Stimulated activated CD4-positive, alpha-beta T cell treated with anti-CD3 and anti-CD28 coated beads, Interleukin-1b, Interleukin-23, amount 100 ng/mL, for 4 hours (primary cell): ENCODE measurements around the gene MPPE1.
"Not testable (repeated sequence)": the region's sequence is repeated elsewhere in the genome, so short reads cannot be mapped to it uniquely, and the experiment has no call there.

Experiments
- DNase-seq, 2 donors: peaks; one replicate each; pipeline ENCODE4 v3.0.0-alpha.2; 2020; ENCODE audit warnings: low read depth in 2 of 2

Gene MPPE1

GRCh38 chr18:11857177-11857887, 50.8 kb downstream of the MPPE1 start:
- no peak for DNase-seq

- DNase-seq = not testable (repeated sequence)
Observed at GRCh38 chr18:11854554-11854953, 53.6 kb downstream of the MPPE1 start.

- peak in 1 of 2 donors; percentile 11 for DNase-seq
Observed at GRCh38 chr18:11851806-11852337, 56.2 kb downstream of the MPPE1 start.

- DNase-seq = peak; percentile 91 to 95
Observed at GRCh38 chr18:11851146-11851805, 56.8 kb downstream of the MPPE1 start, which contains the start of gene CHMP1B. Gene CHMP1B, plus strand, starts transcription at chr18:11851413. Its CDS starts 99 bp downstream, at chr18:11851512.

GRCh38 chr18:11850821-11851145, 57.3 kb downstream of the MPPE1 start:
- no peak for DNase-seq

- peak; percentile 9 to 24 for DNase-seq
Observed at GRCh38 chr18:11849841-11850634, 58.1 kb downstream of the MPPE1 start.

GRCh38 chr18:11849279-11849678, 58.8 kb downstream of the MPPE1 start:
- no peak for DNase-seq

GRCh38 chr18:11847811-11848210, 60.3 kb downstream of the MPPE1 start:
- no peak for DNase-seq

- DNase-seq = no peak
Observed at GRCh38 chr18:11845654-11846053, 62.5 kb downstream of the MPPE1 start.

GRCh38 chr18:11844436-11844835, 63.7 kb downstream of the MPPE1 start:
- no peak for DNase-seq

GRCh38 chr18:11842562-11842961, 65.6 kb downstream of the MPPE1 start:
- DNase-seq = no peak

- no peak for DNase-seq
Observed at GRCh38 chr18:11840493-11840892, 67.6 kb downstream of the MPPE1 start.

- DNase-seq = no peak
Observed at GRCh38 chr18:11839556-11839955, 68.6 kb downstream of the MPPE1 start.

- no peak for DNase-seq
Observed at GRCh38 chr18:11834772-11835171, 73.3 kb downstream of the MPPE1 start.
